ENCODE results near the gene APOBEC3B.
"Not testable (repeated sequence)": the region's sequence is repeated elsewhere in the genome, so short reads cannot be mapped to it uniquely, and the experiment has no call there.

Gene APOBEC3B

DNA sequence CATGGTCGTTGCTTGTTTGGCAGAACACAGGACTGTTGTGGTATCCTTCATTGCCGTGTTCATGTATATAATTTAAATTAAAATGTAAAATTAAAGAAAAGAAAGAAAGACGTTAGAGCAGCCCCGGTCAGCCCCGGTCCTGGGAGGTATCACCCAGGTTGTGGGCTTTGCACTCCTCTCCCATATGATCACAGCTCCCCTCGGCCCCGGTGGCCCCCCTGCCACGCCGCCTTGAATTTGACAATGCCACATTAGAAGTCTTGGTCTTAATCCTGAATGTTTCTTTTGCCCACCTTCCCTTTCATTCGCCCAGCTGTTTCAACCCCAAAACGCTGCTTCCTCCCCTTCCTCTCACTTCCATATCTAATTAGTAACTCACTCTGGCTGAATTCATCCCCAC is 13.3 kb upstream of the APOBEC3B start:
- no peak for DNase-seq

DNA sequence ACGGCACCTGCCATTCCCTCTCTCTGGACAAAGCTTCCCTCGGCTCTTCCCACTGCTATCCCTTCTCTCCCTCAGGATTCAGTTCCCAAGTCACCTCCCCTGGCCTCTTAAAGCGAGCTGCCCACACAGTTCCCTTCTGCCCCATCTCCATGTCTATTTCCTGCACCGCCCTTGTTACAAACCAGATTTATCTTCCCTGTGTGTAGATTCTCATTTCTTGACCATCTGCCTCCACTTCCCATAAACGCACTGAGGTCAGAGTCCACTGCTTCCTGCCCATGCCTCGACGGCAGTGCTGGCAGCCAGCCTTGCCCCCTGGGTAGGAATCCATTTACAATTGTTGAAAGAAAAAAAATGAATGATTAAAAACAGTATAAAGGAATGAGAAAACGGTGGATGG is 11.6 kb upstream of the APOBEC3B start:
- DNase-seq, result no peak

DNA sequence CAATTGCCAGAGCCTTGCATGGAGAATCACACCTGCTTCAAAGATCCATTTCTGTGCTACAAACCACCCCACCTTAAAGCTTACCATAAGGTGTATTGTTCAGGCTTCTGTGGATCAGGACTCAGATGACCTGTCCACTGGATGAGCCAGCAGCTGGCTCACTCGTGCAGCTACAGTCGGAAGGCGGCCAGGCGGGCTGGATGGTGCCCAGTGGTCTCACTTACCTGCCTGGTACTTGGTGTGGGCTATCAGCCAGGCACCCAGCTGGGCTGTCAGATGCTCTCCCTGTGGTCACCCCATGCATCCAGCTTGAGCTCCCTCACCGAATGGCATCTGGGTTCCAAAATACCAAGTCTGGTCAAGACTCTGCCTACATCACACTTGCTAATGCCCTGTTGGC is 10.9 kb upstream of the APOBEC3B start:
- DNase-seq, result no peak

DNA sequence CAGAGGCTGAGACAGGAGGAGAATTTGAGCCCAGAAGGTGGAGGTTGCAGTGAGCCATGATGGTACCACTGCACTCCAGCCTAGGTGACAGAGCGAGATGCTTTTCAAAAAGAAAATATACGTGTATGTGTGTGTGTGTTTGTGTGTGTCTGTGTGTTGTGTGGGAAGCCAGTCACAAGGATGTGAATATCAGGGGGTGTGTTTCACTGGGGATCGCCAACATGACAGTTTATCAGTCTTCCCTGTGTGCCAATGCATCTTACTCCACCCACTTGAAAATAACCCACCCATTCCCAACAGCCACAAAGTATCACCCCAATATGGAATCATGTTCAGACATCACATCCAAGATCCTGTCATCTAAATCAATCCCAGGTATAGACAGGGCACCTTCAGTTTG is 10.4 kb upstream of the APOBEC3B start:
- DNase-seq, result no peak

DNA sequence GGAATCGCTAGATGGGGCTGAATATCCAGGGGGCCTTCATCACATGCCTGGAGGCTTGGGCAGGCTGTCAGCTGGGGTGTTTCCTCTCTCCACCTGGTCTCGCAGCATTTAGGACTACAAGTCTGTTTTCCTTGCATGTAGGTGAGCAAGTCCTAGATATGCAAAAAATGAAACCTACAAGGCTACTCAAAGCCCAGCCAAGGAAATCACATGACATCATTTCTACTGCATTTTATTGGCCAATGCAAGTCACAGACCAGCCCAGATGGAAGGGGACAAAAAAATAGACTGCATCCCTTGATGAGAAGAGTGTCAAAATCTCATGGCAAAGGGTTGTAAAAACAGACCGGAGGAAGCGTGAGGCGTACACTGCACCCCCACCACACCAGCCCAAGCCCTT is 9.6 kb upstream of the APOBEC3B start:
- DNase-seq, result no peak

DNA sequence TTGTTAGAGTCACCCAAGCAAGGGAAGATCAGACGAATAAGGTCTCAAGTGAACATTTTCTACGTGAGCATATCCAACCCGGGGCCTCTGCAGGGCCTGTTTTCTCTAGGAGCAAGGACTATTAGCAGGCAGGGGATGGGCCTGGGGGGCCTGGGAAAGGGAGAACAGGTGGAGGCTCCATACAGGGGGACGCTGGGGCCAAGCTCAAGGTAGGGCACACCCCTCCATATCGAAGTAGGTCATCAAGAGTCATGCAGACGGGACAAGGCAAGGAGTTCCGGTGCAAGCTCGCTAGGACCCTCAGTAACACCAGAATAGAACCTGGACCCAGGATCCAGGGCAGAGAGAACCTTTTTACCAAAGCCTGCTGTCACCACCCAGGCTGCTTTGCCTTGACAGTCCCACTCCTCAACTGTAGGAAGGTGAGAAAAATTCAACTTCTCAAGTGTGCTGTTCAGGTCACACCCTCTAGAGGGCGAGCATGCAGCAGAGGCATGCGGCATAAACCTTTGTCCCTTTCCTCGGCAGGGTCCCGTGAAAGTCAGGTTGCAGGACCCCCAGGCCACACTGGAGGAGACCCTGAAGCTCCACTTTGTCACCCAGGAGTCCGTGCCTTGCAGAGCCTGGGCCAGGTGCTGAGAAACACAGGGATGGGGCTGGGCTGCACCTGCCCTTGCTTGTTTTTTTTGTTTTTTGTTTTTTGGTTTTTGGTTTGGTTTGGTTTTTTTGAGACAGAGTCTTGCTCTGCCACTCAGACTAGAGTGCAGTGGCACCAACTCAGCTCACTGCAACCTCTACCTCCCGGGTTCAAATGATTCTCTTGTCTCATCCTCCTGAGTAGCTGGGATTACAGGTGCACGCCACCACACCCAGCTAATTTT is 8.6 kb upstream of the APOBEC3B start:
- DNase-seq, result peak; percentile 19

DNA sequence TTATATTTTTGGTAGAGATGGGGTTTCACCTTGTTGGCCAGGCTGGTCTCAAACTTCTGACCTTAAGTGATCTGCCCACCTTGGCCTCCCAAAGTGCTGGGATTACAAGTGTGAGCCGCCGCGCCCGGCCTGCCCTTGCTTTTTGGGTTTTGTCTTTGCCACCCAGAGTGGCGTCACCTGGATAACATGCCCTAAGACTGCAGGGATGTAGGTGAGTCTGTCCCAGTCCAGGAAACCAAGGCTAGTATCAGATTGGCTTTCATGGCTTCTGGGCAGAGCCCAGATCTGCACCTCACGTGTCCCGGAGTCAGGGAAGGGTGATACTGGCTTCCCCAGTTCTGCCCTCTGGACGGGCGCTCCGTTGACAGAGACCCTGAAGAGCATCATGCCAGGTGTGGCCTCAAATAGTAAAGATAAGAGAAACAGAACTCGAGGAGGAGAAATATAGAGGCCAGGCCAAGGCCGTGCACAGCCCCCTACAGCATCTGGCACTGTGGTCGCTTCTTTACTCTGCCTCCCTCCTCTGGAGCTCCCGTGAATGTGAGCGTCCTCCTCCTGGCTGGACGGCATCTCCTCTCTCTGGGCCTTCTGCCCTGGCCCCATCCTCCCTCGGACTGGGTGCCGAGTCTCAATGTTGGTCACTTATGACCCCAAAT is 7.8 kb upstream of the APOBEC3B start:
- DNase-seq, result no peak

DNA sequence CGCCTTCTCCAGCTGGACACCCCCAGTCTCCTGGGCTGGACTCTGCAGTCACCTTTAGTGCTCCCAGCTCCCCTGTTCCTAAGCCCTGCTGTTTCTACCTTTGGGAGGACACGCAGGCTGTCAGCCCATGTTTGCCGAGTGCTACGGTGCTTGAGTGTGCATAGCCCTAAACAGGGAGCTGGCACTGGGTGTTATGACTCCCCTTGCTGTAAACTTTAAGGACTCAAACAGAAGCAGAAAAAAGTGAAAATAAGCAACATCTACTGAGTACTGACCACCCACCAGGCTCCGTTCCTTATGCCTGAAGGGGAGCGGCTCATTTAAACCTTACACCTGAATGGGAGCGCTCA is 7.3 kb upstream of the APOBEC3B start:
- DNase-seq, result no peak

DNA sequence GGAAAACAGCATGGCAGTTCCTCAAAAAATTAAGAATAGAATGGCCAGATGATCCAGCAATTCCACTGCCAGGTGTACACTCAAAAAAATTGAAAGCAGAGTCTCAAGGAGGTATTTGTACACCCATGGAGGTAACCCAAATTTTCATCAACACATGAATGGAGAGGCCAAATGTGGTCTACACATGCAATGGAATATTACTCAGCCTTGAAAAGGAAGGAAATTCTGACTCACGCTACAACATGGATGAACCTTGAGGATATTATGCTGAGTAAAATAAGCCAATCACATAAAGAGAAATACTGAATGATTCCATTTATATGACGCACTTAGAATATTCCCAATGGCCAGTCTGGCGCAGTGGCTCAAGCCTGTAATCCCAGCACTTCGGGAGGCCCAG is 4.9 kb upstream of the APOBEC3B start:
- DNase-seq, result not testable (repeated sequence)

DNA sequence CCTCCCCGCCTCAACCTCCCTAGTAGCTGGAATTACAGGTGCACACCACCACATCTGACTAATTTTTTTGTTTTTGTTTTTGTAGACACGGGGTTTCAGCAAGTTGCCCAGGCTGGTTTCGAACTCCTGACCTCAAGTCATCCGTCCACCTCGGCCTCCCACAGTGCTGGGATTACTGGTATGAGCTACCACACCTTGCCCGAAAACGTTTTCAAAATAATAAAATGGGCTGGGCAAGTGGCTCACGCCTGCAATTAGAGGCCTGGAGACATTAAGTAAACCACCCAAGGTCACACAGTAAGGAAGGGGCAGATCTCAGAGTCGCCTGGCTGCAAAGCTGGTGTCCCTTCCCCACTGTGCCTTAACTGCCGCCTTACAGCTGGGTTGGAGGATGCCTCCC is 1.6 kb upstream of the APOBEC3B start:
- not testable (repeated sequence) for DNase-seq

DNA sequence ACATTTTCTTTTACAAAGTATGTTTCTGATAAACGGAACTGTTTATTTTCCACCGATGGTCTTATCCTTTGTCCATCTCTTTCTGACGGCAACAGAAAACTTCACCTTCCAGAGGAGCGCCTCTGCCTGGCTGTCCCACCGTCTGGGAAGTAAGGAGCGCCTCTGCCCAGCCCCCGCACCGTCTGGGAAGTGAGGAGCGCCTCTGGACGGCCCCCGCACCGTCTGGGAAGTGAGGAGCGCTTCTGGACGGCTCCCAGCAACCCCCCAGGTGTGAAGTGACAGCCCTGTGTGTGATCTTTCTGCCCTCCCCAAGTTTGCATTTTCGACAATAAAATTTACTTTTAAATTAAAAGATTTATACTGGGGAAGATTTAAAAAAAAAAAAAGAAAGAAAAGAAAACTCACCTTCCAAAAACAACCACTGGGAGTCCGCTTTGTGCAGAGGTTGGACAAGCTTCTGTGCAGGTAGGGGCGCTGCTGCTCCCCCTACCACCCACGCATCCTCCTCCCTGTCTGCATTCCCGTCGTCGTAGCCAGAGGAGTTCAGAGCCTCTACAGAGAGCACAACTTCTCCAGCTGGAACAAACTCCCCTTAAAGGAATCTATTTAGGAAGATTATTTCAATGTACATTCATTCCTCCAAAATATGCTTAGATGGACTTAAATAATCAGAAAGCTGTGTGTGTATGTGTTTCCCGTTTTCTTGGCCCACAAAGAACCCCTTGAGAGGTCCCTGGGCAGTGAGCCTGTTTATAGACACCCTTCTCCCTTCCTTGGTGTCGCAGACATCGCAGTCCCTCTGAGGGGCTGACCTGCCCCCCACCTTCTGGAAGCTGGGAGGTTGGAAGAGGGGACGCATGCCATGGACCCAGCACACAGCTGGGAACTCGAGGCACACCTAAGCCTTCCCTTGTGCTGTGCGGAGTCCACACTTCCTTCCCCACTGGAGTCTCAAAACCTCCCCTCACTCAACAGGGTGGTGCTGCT is 849 bp upstream of the APOBEC3B start:
- peak; percentile 10 for DNase-seq

DNA sequence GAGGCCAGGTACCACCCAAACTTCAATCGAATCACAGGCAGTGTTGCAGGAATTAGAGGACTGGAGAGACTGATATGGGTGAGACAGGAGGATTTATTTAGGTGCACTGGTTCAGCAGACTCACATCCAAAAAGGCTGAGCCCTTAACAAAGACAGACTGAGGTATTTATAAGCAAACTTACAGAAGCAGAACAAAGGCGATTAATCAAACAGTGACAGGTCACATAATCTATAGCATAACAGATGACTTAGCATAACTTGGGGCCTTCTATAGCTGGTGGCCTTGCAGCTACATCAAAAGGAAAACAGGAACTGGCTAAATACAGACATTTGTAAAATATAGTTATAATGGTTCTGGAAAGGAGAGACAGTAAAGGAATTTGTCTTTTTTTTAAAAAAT is 2.1 kb downstream of the APOBEC3B start:
- DNase-seq, result no peak

DNA sequence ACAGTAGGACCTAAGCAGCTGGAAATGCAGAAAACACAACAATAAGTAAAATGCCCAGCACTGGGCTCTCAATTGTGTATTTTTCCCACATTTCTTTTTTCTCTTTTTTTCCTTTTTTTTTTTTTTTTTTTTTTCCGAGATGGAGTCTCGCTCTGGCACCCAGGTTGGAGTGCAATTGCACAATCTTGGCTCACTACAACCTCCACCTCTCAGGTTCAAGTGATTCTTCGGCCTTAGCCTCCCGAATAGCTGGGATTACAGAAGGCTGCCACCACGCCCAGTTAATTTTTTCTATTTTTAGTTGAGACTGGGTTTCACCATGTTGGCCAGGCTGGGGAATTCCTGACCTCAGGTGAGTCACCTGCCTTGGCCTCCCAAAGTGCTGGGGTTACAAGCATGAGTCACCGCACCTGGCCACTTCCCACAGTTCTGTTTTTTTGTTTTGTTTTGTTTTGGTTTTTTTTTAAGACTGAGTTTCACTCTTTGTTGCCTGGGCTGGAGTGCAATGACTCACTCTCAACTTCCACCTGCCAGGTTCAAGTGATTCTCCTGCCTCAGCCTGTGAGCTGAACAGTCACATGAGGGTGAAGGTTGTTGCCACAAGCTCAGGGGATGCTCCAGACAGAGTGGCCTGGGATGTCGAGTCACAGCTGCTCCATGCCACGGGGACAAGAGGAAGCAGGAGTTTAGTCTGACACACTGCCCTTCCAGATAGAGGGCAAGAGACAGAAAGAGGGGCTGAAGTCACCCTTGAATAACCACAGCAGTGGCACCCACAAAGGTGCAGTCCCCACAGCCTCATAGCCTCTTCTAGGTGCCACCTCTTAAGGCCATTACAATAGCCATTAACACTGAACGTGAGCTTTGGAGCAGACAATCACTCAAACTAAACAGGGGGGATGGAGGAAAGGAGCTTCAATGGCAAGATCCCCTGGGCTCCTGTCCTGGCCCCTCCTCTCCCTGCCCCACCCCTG is 2.9 kb downstream of the APOBEC3B start:
- peak; percentile 72 for DNase-seq

DNA sequence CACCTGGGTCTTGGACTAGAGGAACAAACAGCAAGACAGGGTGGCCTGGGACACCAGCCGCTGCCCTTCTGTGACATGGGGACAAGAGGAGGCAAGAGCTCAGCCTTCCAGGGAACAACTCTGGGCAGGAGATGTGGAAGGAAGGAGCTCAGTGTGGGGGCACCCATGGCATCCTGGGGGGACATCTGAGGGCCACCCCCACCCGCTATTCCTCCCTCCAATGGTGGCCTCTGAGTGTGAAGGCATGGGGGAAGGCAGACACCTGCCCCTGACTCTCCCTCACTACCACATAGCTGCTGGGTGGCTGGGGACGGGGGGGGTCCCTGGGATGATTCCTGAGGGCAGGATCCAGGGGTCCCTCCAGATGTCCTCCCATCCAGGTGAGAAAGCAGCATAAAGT is 4.5 kb downstream of the APOBEC3B start:
- no peak for DNase-seq

DNA sequence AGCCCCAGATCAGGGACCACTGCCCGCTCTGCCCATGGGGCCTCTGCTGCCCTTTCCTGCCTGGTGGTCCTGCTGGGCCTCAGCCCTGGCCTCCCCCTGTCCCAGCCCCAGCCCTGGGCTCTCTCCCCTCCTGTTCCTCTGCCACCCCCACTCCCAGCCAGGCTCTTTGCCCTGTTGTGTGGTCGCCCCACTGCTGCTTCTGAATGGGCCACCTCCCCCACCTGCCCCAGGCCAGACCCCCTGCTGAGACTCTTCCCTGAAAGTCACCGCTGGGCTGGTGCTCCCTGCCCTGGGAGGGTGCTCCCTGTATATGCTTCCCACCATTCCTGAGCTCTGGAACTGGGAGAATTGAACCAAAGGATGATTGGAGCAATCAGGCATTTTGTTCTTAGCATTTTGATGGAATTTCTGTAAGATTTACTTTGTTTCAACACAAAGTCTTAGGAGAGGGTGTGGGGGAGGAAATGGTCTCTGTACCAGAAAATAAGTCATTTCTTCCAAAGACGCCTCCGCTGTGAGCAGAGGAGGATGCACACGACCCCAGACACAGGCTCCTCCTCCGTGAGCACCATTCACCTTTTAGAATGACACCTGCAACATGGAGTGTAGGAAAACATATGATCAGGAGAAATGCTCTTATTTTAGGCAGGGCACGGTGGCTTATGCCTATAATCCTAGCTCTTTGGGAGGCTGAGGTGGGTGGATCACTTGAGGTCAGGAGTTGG is 5.2 kb downstream of the APOBEC3B start:
- no peak for DNase-seq

DNA sequence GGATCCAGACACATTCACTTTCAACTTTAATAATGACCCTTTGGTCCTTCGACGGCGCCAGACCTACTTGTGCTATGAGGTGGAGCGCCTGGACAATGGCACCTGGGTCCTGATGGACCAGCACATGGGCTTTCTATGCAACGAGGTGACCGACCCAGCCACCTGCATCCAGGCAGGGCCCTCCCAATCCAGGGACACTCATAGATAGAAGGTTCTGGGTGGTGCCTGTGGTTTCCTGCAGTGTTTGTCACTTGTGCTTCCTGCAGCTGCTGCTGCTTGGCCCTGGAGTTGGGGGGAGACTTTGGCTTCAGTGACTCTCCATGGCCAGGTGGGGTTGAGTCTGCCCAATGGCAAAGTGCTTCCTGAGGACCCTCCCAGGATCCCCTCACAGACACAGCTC is 7.3 kb downstream of the APOBEC3B start:
- DNase-seq, result peak; percentile 2

DNA sequence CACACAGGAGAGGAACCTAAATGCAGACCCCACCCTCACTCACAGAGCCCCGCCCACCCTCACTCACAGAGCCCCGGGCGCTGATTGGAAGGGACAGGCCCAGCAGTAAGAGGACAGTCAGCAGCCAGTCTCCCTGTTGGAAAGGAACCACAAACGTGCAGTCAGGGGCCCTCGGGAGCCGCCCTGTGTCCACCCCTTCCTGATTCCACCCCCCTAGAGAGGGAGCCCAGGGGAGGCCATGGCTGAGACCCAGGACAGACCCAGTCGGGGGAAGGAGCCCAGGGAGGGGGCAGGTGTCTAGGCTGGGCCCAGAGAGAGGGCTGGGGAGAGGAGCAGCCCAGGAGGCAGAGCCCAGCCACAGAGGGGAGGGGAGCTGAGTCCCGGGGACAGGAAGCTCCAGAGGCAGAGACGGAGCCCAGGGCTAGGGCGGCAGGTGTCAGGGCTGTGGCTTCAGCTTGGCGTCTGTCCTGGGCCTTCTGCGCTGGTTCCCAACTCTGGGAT is 10.8 kb downstream of the APOBEC3B start:
- peak; percentile 19 for DNase-seq

DNA sequence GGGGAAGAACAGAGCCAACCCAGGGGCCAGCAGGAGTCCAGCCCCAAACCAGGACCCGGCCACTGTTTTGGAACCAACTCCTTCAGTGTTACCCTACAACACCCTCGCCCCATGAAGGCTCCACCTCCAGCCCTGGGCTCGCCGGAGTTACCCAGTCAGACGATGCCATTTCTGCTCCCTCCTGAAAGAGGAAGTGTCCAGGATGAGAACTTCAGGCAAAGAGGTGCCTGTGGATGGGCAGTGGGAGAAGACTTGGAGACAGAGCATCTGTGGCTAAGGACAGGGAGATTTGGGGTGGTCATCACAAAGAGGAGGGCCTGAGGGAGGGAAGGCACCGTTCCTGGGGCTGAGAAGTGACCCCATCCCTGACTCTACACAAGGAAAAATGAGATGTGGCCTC is 14.0 kb downstream of the APOBEC3B start:
- no peak for DNase-seq

DNA sequence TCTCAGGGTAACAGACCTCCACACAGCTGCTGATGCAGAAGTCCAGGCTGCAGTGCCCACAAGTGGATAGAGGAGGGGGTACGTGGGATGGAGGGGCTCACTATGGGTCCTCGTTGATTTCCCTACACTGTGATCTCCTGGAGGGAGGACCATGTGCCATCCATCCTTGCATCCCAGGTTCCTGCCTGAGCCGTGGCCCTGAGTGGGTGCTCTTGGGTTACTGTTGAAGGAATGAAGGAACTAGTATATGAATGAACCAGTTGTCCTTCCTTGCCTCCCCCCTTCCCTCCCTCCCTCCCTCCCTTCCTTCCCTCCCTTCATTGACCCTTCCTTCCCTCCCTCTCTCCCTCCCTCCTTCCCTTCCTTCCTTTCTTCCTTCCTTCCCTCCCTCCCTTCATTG is 15.4 kb downstream of the APOBEC3B start:
- no peak for DNase-seq

DNA sequence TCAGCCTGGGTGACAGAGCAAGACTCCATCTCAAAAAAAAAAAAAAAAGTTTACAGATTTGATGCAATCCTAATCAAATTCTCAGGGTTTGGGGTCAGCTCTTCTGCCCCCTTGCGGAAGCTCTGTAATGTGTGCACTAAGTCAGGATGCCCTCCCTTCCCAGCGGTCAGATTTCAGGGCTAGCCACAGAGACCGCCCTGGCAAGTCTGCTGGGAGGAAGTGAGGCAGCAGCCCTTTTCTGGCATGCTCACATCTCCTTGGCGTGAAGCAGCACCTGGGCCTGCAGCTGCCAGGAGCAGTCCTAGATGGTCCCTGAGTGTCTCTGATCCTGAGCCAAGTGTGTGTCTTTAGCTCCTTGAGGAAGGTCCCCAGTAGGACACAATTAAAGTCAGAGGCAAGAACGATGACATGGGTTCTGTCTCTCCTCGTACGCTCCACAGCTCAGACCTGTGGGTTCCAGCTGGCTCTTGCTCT is 21.1 kb downstream of the APOBEC3B start:
- peak; percentile 76 for DNase-seq

DNA sequence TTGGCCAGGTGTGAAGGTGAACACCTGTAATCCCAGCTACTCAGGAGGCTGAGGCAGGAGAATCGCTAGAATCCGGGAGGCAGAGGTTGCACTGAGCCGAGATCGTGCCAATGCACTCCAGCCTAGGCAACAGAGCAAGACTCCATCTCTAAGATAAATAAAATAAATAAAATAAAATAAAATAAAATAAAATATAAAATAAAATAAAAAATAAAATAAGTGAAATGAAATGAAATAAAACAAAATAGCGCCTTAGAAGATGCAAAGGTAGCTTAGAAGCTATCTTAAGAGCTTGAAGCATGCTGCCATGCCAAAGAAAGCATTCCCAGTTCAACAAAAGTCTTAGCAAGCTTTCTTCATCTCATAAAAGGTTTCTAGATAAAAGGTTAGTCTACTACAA is 25.0 kb downstream of the APOBEC3B start:
- DNase-seq, result no peak
